ENCODE results near the gene UQCC3. TPM values are rescaled to one million over a fixed set of nuclear protein-coding genes. Genes with fewer than 3 reads are reported as not detected.

UQCC3 gene
- polyA plus RNA-seq, 1 of the 3 experiments (the other 2 are of a cell fraction), result 24.8 TPM

- Histone ChIP-seq H3K79me2 (ENCODE audit: insufficient read depth) (peaks cover 70% of the 10 kb centered on the region), H3K4me2 (no peak overlapping the region), H2AFZ (ENCODE audit: low read depth) (no peak overlapping the region), H3K4me1 (ENCODE audit: control insufficient read depth in 1 of 2, insufficient read depth in 2 of 2, low read depth in 1 of 2, low read length in 1 of 2) (peaks cover 5 to 8% of the 10 kb centered on the region in 2 experiments; a peak in 2 of 4 replicates), H3F3A (replicated peaks; ENCODE audit: insufficient read depth) (peaks cover 5% of the 10 kb centered on the region), H3K4me3 (ENCODE audit: low read depth in 2 of 2, low read length in 1 of 2) (no peak overlapping the region), H3K9me2 (no peaks in the 10 kb centered on the region), H3K9me3 (no peaks in the 10 kb centered on the region), H3K27me3 (ENCODE audit: insufficient read depth) (no peaks in the 10 kb centered on the region), H3K36me3 (replicated peaks in 1 of 2; ENCODE audit: control insufficient read depth in 1 of 2, insufficient read depth in 2 of 2, low read length in 1 of 2) (peaks cover 19 to 45% of the 10 kb centered on the region in 2 experiments), H3K27ac (ENCODE audit: low read depth in 2 of 2, low read length in 1 of 2) (no peak overlapping the region), H3K9ac (no peak overlapping the region), H4K20me1 (ENCODE audit: insufficient read depth) (0 out of 2 replicates have a peak, but pooled peaks cover 5% of the 10 kb centered on the region)
- CTCF ChIA-PET, result interaction anchor here (1.4 kb wide), 1 partner anchor 15 kb away, joined by 3 read pairs; no protein-coding TSS in a partner anchor
- 97% methylated on average over 8 of the region's 8 CpGs for WGBS (ENCODE audit: low lambda C conversion rate)
- POLR2A ChIA-PET, result interaction anchor here (1.0 to 7.3 kb wide), 2 partner anchors 9 to 20 kb away, joined by 3 to 52 read pairs; partner anchors contain the start of genes C11orf98, CSKMT and INTS5
- TF ChIP-seq RFX5 (IDR thresholded peaks at IDR 0.05; ENCODE audit: low read length), result no peak
- no peak for TF ChIP-seq ZBTB33 (IDR thresholded peaks at IDR 0.05; ENCODE audit: borderline replicate concordance, low read depth)
- no peak for TF ChIP-seq FOXJ3 (CRISPR knock-in tag; IDR thresholded peaks at IDR 0.05)
- DNase-seq, result no peak
Observed at GRCh38 chr11:62644220-62644619, 27.3 kb upstream of the UQCC3 start.

GRCh38 chr11:62645671-62645945 is 25.9 kb upstream of the UQCC3 start:
- H3K9ac ChIP-seq, result peak overlapping the region; percentile 97
- CTCF ChIA-PET, result interaction anchor here (0.6 to 1.6 kb wide), 6 partner anchors 20 to 251 kb away, joined by 3 to 5 read pairs (median 4); partner anchors contain the start of genes C11orf98, CSKMT and SLC3A2
- no peaks in the 10 kb centered on the region for H3K9me2 ChIP-seq
- H3K4me2 ChIP-seq, result peak overlapping the region; percentile 92
- H3K27ac ChIP-seq (ENCODE audit: low read depth in 2 of 2, low read length in 1 of 2), result peak overlapping the region; percentile 77 to 88
- POLR2A ChIA-PET, result interaction anchor here (0.5 to 7.3 kb wide), 8 partner anchors 19 to 1402 kb away, joined by 3 to 52 read pairs (median 4); partner anchors contain the start of genes C11orf98, CSKMT, LBHD1 and MTA2
- 0 out of 2 replicates have a peak, but pooled peaks cover 5% of the 10 kb centered on the region for H4K20me1 ChIP-seq (ENCODE audit: insufficient read depth)
- H3K27me3 ChIP-seq (ENCODE audit: insufficient read depth), result no peaks in the 10 kb centered on the region
- peak; percentile 24 for DNase-seq
- H3K79me2 ChIP-seq (ENCODE audit: insufficient read depth), result peaks cover 63% of the 10 kb centered on the region
- peak overlapping the region; percentile 78 to 87 for H3K4me3 ChIP-seq (ENCODE audit: low read depth in 2 of 2, low read length in 1 of 2)
- peaks cover 21 to 39% of the 10 kb centered on the region in 2 experiments for H3K36me3 ChIP-seq (replicated peaks in 1 of 2; ENCODE audit: control insufficient read depth in 1 of 2, insufficient read depth in 2 of 2, low read length in 1 of 2)
- peaks cover 5% of the 10 kb centered on the region for H3F3A ChIP-seq (replicated peaks; ENCODE audit: insufficient read depth)
- H3K9me3 ChIP-seq, result no peaks in the 10 kb centered on the region
- WGBS (ENCODE audit: low lambda C conversion rate), result 10% methylated on average over 11 of the region's 11 CpGs
- no peak overlapping the region for H2AFZ ChIP-seq (ENCODE audit: low read depth)
- H3K4me1 ChIP-seq (ENCODE audit: control insufficient read depth in 1 of 2, insufficient read depth in 2 of 2, low read depth in 1 of 2, low read length in 1 of 2), result peaks cover 5 to 8% of the 10 kb centered on the region in 2 experiments; a peak in 2 of 4 replicates
- TF ChIP-seq USF1 (IDR thresholded peaks at IDR 0.05; ENCODE audit: borderline replicate concordance, low read depth), result no peak
- TF ChIP-seq TEAD4 (IDR thresholded peaks at IDR 0.05; ENCODE audit: borderline replicate concordance, insufficient read depth), result no peak
- TF ChIP-seq MAX (IDR thresholded peaks at IDR 0.05; ENCODE audit: low read depth), result no peak
- no peak for TF ChIP-seq FOXM1 (IDR thresholded peaks at IDR 0.05; ENCODE audit: low read depth)
- TF ChIP-seq ELF1 (IDR thresholded peaks at IDR 0.05), result no peak
- no peak for TF ChIP-seq FOXJ3 (CRISPR knock-in tag; IDR thresholded peaks at IDR 0.05)
- TF ChIP-seq ZBTB33 (IDR thresholded peaks at IDR 0.05; ENCODE audit: borderline replicate concordance, low read depth), result no peak
- no peak for TF ChIP-seq PBX3 (IDR thresholded peaks at IDR 0.05)
- TF ChIP-seq RCOR1 (IDR thresholded peaks at IDR 0.05; ENCODE audit: low read length), result no peak
- TF ChIP-seq NRF1 (IDR thresholded peaks at IDR 0.05; ENCODE audit: low read depth, low read length), result no peak
- no peak for TF ChIP-seq JUND (IDR thresholded peaks at IDR 0.05)
- no peak for TF ChIP-seq TAF1 (IDR thresholded peaks at IDR 0.05; ENCODE audit: borderline replicate concordance, low read depth, low read length)
- no peak for TF ChIP-seq GATA2 (CRISPR knock-in tag; IDR thresholded peaks at IDR 0.05)
- TF ChIP-seq FOSL2 (IDR thresholded peaks at IDR 0.05; ENCODE audit: borderline replicate concordance, low read depth), result no peak
- no peak for TF ChIP-seq EZH2phosphoT487 (IDR thresholded peaks at IDR 0.05; ENCODE audit: borderline replicate concordance, low read depth)
- no peak for TF ChIP-seq SIN3A (IDR thresholded peaks at IDR 0.05; ENCODE audit: borderline replicate concordance, low read depth, low read length)
- TF ChIP-seq GABPA (IDR thresholded peaks at IDR 0.05; ENCODE audit: low read depth), result no peak
- TF ChIP-seq MXI1 (IDR thresholded peaks at IDR 0.05; ENCODE audit: low read depth, low read length), result no peak
- no peak for TF ChIP-seq NFIC (IDR thresholded peaks at IDR 0.05; ENCODE audit: borderline replicate concordance)

Measured in SK-N-SH (cell line).